Transverse colon (tissue), 4 donors: ENCODE results near the gene ACP7.

Experiments
- CTCF ChIP-seq, 5 experiments: fragments of 200-600 bp in 3 of 5; fragments of 450-650 bp in 2 of 5; sonication (generic) in 3 of 5; IDR thresholded peaks; 1 replicate in 2 of 5; 2 replicates in 3 of 5; pipeline ENCODE4 v1.5.1; 2016 to 2017; ENCODE audit warnings: antibody characterized with exemption in 5 of 5, inconsistent platforms in 3 of 5, mild to moderate bottlenecking in 2 of 5, moderate library complexity in 1 of 5
- EP300 ChIP-seq: sonication (generic); formaldehyde crosslinking; IDR thresholded peaks from one replicate; pipeline ENCODE4 v1.6.1; 2017; ENCODE audit warnings: antibody characterized with exemption, low read depth
- POLR2A ChIP-seq: fragments of 450-650 bp; IDR thresholded peaks from one replicate; pipeline ENCODE4 v1.6.1; 2016; ENCODE audit warnings: antibody characterized with exemption, mild to moderate bottlenecking, moderate library complexity
- POLR2AphosphoS5 ChIP-seq, 3 donors: sonication (generic); formaldehyde crosslinking; IDR thresholded peaks; one replicate each; pipeline ENCODE4 v1.6.1; 2016; ENCODE audit warnings: antibody characterized with exemption in 3 of 3

- no peak for TF ChIP-seq CTCF (IDR thresholded peaks at IDR 0.05)
- TF ChIP-seq POLR2A, result no peak
- TF ChIP-seq POLR2AphosphoS5 (IDR thresholded peaks at IDR 0.05), result no peak
- TF ChIP-seq EP300, result no peak
These were observed 72.4 kb downstream of the ACP7 start for GRCh38 chr19:39156326-39157230.
